H1 (cell line): ENCODE results near the gene LCNL1.

Experiments used
- TCF12 ChIP-seq: IDR thresholded peaks from 2 replicates; pipeline ENCODE4 v1.6.1; 2011; ENCODE audit warnings: low read depth, mild to moderate bottlenecking, low read length
- TF ChIP-seq, protein P1 (sequence below), 3 experiments: IDR thresholded peaks; 1 replicate in 2 of 3; 2 replicates in 1 of 3; pipeline versions ENCODE4 v1.5.1 to v1.6.1; 2011; ENCODE audit warnings: low read length in 3 of 3, mild to moderate bottlenecking in 3 of 3, inconsistent platforms in 2 of 3, low read depth in 1 of 3, moderate library complexity in 1 of 3; ENCODE audit not compliant: insufficient read depth in 1 of 3; ENCODE audit errors: control extremely low read depth in 1 of 3

DNA sequence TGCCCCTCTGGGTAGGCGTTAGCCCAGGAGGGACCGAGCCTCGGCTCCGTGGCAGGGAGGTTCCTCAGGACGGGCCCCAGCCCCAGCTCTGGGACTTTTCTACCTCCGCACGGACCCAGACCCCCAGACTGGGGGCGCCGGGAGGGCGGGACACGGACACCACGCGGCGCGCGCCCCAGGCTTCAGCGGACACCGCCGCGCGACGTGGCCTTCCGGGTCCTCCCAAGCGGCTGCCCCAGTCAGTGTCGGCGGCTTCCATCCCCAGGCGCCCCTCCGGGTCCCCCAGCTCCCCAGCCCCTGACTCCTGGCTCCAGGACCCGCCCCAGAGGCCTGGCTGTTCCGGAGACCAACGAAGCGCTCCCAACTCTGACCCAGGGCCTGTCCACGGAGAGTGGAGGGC is 3.1 kb downstream of the LCNL1 start:
- TF ChIP-seq, protein P1, sequence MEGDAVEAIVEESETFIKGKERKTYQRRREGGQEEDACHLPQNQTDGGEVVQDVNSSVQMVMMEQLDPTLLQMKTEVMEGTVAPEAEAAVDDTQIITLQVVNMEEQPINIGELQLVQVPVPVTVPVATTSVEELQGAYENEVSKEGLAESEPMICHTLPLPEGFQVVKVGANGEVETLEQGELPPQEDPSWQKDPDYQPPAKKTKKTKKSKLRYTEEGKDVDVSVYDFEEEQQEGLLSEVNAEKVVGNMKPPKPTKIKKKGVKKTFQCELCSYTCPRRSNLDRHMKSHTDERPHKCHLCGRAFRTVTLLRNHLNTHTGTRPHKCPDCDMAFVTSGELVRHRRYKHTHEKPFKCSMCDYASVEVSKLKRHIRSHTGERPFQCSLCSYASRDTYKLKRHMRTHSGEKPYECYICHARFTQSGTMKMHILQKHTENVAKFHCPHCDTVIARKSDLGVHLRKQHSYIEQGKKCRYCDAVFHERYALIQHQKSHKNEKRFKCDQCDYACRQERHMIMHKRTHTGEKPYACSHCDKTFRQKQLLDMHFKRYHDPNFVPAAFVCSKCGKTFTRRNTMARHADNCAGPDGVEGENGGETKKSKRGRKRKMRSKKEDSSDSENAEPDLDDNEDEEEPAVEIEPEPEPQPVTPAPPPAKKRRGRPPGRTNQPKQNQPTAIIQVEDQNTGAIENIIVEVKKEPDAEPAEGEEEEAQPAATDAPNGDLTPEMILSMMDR (IDR thresholded peaks at IDR 0.05; ENCODE audit: control extremely low read depth in 1 of 3, insufficient read depth in 1 of 3, low read depth in 1 of 3, low read length in 3 of 3) = no peak
- no peak for TF ChIP-seq TCF12
